NCI-H2107 (cell line): Measurements from ENCODE around the gene KCNE3.
A peak's percentile ranks its signal among the peaks of the same experiment; 100 is the strongest.

Experiments
- DNase-seq: peaks from one replicate; lab custom pipeline; 2025; lab: John Stamatoyannopoulos, UW

Gene KCNE3

DNA sequence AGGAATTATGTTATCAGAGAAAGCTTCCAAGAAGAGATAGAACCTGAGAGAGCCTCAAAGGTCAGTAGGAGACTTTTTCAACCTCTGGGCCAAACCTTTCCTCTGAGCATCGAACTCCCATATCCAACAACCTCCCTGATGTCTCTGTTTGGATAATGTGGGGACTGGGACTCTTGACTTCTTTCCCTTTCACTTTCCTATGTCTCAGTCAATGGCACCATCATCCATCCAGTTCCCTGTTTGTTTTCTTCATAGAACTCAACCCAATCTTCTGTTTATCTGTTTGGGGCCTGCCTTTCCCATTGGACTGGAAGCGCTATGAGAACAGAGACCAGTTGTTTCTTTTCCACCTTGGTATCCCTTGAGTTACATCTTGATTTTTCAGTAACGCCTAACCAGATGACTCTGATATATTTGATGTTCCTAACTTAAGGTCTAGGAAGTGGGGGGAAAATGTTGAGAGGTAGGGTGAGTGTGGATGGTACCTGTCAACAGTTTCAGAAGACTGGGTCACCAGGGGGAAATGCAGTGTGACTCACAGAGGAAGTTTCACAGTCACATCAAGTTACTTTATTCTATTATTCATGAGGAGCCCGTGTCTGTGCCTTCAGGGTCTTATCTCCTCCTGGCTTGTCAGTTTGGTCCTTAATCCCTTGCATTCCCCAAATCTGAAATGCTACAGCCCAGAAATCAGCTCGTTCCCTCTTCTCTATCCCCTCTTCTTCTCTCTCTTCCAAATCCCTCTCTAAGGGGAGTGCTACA, 4.5 kb upstream of the KCNE3 start:
- no peak for DNase-seq

DNA sequence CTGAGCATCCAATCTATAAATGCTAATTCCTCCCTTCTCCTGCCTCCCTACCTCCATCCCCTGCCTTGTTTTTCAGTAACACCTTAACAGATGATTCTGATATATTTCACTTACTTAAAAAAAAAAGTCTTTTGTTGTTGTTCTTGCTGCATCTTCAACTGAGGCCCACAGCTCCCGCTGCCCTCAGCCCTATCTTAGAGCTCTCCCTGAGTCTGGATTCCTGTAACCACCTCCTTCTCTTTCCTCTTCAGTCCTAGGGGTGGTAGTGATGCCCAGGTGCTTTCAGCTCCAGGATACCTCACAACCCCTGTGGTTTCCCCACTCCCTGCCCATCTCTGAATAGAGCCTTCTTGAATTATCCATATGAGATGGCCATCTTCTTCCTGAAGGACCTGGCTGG, 3.7 kb upstream of the KCNE3 start:
- no peak for DNase-seq

DNA sequence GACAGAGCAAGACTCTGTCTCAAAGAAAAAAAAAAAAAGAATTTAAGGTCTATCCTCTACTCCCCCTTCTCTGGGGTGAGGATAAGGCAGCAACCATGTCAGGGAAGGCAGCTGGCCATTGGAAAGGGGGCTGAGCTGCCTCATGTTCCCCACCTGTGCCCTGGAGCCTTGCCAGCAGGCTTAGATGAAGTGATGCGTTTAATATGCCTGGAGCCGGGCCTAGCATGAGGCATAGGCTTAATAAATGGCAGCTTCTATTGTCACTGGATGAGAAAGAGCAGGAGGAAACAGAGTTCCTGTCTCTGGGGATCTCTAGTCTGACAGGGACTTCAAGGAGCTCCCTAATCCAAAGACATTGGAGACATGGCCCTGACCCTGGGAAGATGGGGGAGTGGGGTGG, 3.2 kb upstream of the KCNE3 start:
- DNase-seq, result peak; percentile 17

DNA sequence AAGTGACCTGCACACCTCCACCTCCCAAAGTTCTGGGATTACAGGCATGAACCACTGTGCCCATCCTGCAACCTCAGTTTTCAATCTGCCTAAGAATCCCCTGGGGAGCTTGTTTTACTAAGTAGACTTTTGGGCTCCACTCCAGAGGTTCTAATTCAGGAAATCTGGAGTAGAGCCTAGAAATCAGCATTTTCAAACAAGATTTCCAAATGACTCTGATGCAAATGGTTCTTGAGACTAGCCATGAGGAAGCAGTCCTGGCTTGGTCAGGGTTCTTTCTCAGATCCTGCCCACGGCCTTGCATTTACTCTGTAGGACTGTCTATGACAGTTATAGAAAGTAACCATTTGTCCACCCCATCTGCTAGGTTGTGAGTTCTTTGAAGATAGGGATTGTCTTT, 1.6 kb upstream of the KCNE3 start:
- DNase-seq, result no peak

DNA sequence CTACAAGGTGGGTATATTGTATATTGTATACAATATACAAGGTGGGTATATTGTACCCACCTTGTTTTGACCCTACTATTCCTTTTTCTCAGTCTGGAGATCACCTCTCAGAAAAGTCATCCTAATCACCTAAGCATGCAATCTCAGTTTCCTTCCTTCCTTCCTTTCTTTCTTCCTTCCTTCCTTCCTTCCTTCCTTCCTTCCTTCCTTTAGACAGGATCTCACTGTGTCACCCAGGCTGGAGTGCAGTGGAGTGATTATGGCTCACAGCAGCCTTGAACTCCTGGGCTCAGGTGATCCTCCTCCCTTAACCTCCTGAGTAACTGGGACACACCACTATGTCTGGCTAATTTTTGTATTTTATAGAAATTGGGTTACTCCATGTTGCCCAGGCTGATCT, 1.2 kb upstream of the KCNE3 start:
- DNase-seq, result no peak

DNA sequence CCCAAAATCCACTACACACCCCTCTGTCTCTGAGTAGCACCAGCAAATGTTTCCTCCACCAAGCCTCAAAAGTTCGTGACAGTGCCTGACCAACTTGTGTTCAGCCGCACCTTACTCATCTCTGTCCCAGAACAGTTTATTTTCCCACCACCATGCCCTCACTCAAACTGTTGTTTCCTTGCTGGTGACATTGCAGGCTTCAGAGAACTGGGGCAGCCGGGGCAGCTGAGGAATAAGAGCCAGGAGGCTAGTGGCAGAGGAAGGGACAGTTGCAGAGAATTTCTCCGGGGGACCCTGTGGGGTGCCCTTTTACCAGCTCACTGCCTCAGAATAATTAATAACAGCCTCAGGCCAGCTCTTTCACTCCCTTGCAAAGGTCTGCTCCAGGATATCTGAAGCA, 709 bp upstream of the KCNE3 start:
- DNase-seq, result no peak

DNA sequence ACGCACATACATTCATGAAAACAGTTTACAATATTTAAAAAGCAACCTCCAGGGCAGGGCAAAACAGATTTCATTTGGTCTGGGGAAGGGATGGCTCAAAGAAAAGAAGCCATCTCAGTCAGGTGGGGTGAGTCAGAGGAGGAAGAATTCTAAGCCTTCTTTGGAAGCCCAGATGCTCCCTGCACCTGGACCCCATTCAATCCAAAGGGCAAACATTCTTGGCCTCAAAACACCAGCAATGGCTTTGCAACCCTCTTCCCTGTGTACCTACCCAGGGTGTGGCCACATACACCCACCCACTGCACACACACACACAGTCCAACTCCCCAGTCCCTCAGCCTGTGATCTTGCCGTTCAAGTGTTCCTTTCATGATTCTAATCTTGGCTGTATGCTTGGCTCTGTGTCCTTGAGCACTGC, 2.0 kb downstream of the KCNE3 start:
- DNase-seq, result no peak

DNA sequence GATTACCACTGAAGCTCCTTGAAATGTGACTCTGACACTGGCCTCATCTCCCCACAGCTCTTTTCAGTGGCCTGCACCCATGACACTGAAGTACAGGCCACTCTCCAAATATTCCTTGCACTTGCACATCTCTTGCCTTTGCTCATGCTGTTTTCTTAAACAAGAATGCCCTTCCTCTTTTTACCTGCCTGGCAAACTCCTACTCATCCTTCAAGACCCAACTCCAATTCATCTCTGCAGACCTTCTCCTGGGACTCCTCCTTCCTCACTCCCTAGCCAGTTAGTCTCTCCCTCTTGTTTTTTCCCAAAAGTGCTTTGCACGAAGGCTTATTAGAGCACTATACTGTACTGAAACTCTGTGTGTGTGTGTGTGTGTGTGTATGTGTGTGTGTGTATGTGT, 2.6 kb downstream of the KCNE3 start:
- no peak for DNase-seq

DNA sequence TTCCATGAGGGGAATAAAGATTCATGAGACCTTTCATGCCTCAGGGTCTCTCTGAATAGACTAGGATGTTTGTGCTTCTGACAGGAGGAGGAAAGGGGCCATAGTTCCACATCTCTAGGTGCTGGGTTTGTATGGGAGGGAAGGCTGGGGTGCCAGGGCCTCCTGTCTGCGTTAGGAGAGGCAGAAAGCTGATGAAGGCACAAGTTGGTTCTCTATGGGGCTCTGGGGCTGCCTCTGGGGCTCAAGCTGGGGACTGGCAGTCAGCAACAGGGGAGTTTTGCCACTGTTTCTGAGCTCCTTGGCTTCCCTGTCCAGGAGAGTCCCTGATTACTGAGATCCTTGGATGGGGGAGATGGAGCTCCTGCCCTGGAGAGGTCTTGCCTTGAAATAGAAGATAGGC, 4.1 kb downstream of the KCNE3 start:
- DNase-seq, result no peak

DNA sequence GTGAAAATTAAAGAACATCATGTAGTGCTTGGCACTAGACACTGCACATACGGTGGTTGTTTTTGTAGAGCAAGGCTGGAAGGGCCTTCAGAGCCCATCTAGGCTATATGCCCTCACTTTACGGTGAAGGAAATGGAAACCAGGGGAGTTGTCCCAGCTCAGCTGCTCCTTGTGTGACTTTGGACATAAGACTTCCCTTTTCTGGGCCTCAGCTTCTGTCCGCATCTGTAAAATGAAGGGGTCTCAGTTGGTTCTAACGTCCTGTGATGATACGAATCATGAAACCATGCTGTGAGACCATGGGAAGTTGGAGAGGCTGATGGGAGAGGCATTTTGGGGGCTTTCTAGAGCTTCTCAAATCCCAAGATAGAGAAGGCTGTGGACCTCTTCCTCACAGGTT, 4.7 kb downstream of the KCNE3 start:
- no peak for DNase-seq

DNA sequence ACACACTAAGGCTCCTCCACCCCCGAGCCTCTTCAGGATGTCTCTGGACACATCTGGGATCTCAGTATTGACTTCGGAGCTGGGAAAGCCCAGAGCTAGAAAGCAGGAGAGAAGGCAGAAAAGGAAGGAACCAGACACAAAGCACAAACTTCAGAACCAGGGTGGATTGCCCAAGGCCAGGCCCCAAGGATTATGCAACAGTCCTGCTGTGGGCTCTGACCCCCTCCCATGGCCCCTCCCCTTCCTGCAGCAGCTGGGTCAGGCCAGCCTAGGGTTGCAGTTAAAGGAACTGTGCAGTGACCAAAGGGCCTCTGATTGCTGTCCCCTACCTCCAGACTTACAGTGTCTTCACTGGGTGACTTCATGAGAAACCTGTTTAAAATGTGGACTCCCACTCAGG, 5.3 kb downstream of the KCNE3 start:
- no peak for DNase-seq

DNA sequence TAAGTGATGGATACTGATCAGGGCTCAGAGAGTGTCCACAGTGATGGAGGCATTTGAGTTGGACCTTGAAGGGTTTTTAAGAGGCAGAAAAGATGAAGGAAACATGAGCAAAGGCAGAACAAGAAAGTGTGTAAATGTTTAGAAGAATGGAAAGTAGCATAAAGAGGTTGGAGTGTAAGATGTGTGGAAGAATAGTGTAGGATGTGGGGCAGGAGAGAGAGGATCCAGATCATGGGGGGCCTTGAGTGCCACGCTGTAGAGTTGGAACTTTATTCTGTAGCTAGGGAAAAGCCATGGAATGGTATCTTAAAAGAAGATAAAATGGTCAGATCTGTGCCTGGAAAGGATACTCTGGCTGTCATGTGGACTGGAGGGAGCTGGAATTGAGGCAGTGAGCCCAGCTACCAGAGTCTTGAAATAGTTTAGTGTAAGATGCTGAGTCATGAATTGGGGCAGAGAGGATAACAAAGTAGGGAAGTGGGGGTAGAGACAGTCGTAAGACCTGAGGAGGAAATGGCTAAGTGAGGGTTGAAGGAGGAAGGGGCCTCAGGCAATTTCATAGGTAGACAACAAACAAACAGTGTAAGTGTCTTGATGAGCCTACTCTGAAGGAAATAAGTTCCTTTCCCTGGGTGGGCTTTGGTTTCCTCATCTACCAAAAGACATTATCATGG, 6.7 kb downstream of the KCNE3 start:
- no peak for DNase-seq

DNA sequence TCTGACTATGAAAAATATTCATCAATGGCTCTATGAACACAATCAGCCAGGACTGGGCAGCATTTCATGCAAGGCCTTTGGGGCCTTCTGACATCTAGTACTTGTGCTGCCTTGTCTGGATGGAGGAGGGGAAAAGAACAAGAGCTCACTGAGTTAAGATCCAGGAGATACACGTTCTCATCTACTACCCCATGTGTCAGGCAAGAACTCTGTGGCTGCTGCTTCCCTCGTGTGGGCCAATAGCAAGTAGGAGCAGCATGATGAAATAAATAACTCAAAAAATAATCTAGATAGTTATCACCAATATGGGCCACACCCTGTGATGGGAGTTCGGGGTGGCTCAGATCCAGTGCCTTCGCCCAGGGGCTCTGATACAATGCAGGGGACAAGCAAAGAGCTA, 7.3 kb downstream of the KCNE3 start:
- no peak for DNase-seq

DNA sequence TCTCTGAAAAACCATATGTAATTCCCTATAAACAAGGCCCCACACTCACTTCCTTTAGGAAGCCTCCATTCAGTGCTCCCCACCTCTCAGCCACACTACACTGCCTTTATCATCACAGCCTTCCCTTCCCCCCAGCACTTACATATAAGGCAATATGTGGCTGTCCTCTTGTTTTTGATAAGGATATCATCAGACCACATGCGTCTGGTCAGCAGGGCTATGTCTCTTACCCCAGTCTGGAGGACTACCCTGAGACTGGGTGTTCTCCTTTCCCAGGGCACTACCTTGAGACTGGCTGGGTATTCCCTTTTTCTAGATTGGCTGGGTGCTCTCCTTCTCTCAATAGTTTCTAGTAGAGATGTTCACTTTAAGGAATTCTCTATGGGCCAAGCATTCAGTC, 7.8 kb downstream of the KCNE3 start:
- no peak for DNase-seq

DNA sequence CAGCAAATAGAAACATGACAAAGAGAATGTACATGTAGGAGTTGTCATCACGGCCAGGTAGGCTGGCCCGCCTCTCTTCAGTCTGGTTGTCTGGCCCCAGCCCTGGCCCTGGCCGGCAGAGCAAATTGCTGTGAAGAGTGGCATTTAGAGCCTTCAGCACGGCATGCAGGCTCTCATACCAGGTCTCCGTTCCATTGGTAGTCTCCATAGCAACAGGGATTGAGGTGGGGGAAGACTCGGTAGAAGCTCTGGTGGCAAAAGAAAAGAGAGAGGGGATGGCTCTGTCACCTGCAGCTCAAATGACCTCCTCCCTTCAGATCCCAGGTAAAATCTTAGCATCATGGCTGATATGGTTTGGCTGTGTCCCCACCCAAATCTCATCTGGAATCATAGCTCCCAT, 10.0 kb downstream of the KCNE3 start:
- no peak for DNase-seq

DNA sequence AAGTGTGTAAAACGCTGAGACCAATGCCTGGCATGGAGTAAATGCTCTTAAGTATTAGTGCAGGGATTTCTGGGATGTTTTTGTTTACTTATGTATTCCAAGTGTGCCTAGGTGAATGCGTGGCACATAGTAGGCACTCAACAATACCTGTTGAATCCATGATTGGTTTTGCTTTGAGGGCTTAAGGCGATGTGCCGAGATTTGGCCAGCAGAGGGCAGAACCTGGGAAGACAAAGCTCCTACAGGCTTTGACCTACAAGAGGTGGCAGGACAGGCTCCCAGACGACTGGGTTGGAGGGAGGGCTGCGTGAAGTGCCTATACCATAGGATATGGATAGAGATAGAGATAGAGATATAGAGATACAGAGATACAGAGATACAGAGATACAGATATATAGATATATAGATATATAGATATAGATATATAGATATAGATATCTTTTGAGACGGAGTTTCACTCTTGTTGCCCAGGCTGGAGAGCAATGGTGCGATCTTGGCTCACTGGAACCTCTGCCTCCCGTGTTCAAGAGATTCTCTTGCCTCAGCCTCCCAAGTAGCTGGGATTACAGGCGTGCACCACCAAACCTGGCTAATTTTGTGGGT, 13.9 kb downstream of the KCNE3 start:
- DNase-seq, result no peak

DNA sequence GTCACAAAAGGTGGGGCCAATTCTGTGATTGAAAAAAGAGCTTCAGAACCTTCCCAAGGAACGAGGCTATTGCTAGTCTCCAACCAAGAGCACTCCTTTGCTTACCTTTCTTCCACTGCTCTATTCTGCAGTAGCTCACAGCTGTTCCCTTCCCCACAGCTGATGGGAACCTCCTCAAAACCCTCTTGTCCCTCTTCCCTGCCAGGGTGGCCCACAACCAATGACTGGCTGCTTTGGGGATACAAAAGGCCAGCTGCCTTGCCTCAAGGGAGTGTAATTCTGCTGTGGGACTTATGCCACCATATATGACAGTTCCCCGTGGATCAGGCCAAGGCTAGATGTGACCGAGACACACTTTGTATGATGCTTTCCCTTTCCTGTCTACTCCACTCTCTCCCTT, 15.0 kb downstream of the KCNE3 start:
- no peak for DNase-seq

DNA sequence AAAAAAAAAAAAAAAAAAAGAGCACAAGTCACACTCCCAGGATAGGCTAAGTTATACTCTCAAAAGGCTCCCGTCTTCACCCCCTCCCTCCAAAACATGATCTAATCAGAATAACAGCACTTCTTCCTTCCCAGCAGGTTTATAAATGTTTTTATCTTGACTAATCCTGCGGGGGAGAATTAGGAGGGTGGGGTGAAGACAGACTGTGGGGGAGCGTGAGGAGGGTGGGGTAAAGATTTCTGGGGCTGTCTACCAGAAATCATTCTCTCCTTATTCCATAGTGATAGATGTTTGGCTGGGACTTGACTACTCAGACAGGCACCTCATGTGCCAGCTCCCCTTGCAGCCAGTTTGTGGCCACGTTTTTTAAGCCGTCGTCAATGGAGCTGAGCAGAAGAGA, 17.0 kb downstream of the KCNE3 start:
- DNase-seq, result no peak

DNA sequence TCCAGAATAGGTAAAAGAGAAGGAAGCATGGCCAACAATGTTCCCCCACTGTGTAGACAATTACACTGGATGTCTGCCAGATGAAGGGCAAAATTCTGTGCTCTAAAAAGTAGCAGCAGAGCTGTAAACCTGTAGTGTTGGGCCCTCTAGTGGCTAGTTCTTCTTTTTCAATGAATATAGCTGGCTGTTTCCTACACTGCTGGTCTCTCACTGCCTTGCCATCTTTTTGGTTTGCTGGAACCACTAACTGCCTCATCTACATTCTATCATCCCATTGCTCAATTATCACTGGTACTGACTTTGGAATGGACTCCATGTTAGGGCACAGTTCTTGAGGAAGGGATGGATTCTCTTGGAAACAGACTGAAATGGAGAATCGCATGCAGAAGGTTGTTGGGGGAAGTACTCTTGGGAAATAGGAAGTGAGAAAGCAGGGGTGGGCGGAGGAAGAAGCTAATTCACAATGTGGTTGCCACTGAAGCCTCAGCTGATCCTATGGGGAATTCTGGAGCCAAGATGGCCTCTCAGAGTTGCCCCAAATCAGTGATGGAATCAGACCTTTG, 17.9 kb downstream of the KCNE3 start:
- peak; percentile 72 for DNase-seq

DNA sequence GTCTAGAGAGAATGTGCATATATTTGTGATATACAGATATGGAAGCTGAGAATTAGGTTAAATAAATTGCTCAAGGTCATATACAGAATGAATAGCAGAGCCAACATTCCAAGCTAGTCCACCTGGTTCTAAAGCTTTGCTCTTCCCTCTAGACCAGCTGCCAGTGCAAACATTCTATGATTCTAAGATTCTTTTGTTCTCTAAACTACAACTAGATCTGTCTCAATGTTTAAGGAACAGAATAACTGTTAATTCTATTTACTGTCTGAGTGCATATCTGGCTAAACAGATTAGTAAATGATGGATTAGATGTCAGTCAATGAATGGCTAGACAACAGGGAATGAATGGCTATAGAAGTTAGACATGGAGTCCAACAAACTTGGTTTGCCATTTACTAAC, 19.6 kb downstream of the KCNE3 start:
- DNase-seq, result no peak

DNA sequence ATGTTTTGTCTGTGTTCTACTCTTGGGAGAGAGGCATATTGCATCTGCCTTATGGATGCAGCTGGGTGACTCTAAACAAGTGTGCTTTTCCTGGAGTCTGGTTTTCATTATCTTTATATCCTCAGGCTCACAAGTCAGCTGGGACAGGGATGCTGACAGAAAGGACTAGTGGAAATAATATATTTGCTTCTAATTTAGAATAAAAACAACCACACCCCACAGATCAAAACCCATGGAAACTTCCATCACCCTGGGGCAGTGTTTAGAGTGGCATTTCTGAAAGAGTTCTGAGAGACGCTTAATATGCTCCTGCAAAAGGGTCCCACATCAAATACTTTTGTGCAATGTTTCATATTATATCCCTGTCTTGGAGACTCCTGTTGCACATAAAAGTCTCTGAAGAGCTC, 20.8 kb downstream of the KCNE3 start:
- DNase-seq, result no peak

DNA sequence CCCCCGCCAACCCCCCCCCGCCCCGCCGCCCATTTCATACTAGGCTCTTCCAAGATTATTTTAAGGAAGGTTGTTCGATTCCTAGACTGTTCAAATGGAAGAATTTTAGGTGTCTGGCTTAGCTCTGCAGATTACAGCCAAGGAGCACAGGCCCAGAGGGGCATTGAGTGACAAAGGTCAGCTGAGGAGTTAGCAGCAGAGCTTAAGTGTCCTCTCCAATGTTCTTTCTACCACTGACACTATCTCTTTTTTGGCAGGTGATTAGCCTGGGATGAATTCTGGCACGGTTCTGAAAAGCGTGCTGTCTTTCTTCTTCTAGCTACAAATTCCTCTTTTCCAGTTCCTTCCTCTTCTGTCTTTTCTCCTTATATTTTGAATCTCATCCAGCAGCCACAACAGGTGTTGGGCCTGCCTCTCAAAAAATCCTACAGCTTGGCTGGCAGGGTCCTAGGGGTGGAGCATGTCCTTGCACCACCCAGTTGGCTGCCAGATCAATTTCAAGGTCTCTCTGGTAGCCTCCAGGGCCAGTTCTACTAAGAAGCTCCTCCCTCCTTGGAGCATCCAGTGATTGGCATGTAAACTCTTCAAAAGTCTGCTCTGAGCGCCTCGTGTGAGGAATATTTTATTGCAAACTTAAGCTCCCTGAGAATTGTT, 23.0 kb downstream of the KCNE3 start:
- no peak for DNase-seq
